Central memory CD4-positive, alpha-beta T cell (primary cell): ENCODE results near the gene HAVCR1.

Source experiments
- DNase-seq: peaks from one replicate; pipeline ENCODE4 v3.0.0; 2022

Gene HAVCR1

DNA sequence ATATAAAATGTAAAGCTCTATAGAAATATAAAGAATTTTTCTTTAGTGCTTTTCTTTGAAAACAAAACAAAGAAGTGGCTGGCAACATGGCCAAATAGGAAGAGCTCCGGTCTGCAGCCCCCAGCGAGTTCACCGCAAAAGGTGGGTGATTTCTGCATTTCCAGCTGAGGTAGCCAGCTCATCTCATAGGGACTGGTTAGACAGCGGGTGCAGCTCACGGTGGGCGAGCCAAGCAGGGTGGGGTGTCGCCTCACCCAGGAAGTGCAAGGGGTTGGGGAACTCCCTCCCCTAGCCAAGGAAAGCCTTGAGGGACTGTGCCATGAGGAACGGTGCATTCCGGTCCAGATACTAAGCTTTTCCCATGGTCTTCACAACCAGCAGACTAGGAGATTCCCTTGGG, 74.9 kb downstream of the HAVCR1 start:
- no peak for DNase-seq

DNA sequence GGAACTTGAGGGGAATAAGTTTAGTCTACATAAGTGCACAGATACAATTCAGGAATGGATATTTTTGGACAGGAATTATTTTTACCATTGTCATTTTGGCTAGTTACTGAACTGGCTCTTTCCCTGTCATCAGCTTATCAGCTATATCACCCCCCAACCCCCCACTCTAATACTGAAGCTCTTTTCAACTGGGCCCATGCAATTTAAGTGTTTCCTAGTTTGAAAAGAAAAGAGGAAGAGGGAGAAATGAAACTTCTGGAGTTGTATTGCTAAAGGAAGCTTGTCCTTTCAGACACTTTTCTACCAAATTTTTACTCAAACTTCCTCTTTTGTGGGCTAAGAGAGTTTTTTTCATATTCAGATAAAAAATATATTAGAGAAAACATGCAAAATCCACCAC, 77.4 kb downstream of the HAVCR1 start:
- DNase-seq, result no peak
